Activated T-cell treated with anti-CD3 and anti-CD28 coated beads for 1 hour (primary cell): ENCODE results near the gene KCNMA1.
"Not testable (repeated sequence)": the region's sequence is repeated elsewhere in the genome, so short reads cannot be mapped to it uniquely, and the experiment has no call there.

Source experiments
- DNase-seq: peaks from one replicate; pipeline ENCODE4 v3.0.0-alpha.2; 2020; ENCODE audit warnings: low read depth

The KCNMA1 gene

DNA sequence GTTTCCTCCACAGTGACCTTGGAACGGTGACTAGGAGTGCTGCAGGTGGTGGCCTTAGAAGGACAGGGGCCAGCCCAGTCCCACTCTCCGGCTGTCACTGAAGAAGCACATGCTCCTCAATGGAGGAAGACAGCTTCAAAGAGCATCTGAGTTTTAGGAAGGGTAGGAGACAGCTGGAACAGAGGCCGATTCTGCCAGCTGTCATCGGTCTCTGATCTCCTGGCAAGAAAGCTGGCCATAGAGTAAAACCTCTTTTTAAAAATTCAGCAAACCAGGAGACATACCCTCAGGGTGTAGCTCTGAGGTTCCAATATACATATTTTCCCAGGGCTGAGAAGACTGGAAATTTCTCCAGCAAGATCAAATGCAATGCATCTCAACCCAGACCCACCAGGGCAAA is 55.9 kb downstream of the KCNMA1 start:
- DNase-seq: no peak

DNA sequence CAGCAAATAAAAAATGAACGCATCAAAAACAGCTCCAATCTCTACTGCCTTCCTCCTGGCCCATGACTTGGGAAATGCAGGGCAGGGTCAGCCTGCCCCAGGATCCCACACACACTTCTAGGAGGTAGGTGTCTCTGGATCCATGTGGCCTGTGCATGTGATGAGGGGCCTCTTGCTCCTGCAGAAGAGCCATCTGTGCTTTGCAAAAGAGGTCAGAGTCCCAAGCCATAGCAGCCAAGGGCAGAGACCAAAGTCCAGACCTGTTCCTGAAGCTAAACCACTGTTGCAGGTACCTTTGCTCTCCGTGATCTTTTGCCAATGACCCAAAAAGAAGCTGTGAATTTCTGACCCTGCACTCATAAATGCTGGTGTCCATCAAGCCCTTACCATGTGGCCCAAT is 57.1 kb downstream of the KCNMA1 start:
- DNase-seq: no peak

DNA sequence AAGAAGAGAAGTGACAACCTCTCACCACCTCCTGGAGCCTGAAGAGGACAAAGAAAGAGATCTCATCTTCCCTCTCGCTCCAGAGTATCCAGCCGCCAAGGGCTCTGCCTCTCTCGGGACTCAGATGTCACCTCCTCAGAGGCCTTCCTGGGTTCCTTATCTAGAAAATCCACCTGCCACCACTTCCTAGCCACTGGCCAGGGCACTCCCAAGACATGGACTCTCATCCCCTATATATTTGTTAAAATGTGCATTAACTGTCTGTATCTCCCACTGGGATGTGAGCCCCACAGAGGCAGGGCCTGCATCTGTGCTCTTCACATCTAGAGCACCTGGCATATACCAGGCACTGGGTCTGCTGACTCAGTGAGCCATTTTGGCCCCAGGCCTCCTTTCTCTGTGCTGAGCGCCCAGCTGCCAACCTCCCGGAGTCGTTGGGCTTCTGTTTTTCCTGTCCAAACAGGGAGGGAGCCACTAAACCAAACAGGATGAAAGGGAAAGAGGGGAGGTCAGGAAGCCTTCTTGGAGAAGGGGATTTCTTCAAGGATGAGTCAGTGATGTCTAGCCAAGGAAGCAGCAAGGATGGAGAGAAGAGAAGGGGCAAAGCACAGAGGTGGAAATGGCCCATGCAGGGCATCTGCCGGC is 58.9 kb downstream of the KCNMA1 start:
- DNase-seq: no peak

DNA sequence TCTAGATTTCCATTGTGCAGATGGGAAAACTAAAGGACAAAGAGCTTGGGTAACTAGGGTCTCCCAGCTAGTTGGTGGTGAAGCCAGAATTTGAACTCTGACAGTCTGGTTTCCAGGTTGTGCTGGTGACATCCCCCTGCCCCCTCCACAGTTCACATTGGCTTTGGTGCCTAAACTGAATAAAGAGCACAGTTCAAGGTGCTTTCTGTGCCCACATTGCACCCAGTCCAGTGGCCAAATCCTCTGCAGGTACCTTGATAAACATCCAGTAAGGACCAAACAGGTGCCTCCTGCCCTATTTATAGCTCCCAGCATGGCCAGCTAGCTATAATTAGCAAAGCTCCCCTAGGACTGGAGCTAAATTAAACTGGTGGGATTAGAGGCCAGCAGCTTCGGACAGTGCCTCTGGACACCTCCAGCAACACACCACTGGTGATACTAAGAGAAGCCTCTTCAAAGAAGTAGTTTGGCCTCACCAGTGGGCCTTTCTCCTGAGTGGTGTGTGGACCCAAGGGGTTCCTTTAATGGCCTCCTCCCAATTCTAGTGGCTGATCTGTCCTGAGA is 59.9 kb downstream of the KCNMA1 start:
- DNase-seq: no peak

DNA sequence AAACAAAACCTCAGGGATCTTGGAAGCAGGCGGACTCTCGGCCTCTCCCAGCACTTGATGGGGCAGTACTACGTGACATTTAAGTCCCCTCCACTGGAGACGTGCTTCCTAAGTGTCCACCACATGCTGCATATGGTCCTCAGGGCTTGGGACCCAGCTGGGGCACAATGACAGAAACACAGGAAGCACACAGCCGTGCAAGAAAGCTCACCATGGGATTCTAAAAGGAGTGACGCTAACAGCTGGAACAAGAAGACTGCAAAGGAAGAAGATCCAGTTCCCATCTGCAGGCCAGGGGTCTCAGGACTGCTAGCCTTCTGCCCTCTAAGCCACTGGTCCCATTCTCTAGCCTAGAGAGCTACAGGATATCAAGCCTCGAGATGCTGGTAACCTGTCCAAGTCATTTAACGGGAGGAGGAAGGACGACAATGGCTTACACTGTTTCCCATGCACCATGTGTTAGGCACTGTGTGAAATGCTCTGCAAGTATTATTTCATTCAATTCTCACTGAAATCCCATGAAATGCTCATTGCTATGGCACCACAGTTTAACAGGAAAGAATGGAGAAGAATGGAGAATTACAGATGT is 61.1 kb downstream of the KCNMA1 start:
- no peak for DNase-seq

DNA sequence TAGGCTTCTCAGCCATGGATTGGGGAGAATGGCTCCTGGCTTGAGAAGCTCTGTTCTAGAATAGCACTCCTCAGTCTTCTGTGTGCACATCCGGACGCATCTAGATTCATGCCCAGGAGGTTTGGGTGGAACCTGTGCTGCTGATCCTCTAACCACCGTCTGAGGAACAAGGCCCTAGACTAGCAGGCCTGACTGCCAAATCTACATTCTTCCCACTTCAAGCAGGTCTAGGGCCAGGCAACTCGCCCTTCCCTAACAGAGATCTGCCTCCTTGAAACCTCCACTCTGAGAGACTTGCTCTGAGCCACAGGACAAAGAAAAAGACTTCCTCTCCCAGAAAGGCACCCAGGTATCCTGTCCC is 61.6 kb downstream of the KCNMA1 start:
- DNase-seq: no peak

DNA sequence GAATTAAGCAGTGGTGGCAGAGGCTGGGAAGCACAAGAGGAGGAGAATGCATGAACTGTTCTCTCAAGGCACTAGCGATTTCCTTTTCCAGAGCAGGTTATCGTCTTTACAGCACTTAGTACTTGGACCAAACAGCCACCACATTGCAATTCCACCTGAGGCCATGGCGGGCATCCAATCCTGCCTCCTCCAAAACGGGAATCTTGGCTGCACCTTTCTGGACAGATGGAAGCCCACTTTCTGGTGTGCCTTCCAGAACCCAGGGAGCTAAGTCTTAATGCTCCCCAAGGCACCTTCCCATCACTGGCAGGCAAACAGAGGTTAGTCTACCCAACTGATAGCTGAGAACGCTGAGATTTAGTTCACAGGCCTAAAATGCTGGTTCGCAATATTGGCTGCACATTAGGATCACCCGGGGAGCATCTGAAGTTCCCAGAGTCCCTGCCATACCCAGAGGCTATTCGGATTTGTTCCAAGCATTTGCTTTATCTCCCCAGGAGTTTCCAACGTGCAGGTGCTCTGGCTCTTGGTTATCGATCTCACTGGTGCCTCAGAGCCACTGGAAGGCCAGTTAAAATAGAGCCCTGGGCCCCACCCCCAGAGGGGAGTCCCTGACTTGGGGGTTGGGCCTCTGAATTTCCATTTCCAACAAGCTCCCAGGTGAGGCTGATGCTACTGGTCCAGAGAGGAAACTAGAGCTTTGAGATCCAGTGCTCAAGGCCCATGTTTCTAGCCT is 62.2 kb downstream of the KCNMA1 start:
- DNase-seq: no peak

DNA sequence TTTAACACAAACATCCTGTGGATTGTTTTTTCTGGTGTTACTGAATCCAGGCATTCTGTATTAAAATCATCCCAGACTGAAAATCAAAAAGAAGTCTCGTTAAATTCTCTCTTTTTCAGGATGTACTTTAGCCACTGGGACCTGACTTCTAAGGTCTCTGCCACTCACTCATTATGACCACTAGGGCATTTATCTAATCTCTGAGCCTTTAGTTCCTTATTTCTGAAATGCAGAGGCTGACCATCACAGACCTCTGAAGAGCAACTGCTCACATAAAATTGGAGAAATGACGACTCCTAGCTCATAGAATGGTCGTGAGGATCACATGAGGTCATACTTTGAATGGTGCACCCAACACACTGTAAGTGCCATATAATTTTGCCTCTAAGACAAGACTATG is 63.2 kb downstream of the KCNMA1 start:
- DNase-seq: no peak

DNA sequence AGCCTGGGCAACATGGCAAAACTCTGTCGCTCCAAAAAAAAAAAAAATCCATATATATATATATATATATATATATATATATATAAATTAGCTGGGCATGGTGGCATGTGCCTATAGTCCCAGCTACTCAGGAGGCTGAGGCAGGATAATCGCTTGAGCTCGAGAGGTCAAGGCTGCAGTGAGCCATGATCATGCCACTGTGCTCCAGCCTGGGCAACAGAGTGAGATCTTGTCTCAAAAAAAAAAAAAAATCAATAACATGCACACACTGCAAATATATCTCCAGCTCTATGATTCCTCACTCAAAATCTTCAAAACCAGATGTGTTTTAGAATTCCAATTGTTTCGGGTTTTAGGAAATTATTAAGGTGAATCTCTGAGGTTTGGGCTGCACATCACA is 65.1 kb downstream of the KCNMA1 start:
- DNase-seq: not testable (repeated sequence)

DNA sequence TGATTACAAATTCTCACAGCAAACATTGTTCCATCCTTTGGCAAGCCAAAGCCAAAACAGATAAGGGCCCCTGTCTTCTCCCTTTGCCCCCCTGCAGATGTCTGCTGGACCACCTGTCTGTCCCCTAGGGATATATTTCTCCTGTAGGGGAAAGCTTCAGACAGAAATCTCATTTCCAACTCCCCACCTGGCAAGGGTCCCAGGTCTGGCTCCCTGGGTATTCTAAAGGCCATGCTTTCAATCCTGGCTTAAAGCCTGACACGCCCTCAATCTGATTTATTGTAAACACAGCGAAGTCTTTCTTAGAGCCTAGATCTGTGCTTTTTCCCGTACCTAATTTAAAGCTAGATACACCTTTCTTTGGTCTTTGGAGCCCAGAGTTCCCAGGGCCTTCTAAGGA is 66.1 kb downstream of the KCNMA1 start:
- no peak for DNase-seq

DNA sequence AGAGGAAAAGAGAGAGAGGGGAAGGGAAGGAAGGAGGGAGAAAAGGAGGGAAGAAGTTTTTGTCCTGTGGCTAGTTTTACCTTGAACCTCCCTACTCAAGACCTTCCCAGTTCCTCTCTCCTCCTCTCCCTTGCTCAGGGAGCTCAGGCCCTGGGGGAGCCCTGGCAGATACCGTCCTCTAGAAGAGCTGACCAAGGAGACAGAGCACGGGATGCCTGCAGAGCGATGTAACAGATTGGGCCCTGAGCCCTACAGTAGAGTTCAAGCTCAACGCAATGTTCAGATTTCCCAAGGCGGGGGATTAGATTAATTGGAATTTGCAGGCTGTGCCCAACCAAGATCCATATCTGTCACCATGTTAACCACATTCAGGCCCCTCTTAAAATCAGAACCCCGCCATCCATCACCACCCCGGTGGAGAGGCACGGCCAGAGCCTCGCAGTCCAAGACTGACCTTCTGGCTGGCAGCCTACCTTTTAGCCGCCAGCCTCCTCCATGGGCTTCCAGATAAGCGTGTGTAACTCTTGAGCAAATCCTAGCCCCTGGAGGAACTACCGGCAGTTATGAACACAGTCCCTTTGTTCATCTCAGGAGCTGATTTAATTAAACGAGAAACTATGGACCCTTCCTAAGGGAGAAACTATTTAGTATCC is 70.6 kb downstream of the KCNMA1 start:
- no peak for DNase-seq

DNA sequence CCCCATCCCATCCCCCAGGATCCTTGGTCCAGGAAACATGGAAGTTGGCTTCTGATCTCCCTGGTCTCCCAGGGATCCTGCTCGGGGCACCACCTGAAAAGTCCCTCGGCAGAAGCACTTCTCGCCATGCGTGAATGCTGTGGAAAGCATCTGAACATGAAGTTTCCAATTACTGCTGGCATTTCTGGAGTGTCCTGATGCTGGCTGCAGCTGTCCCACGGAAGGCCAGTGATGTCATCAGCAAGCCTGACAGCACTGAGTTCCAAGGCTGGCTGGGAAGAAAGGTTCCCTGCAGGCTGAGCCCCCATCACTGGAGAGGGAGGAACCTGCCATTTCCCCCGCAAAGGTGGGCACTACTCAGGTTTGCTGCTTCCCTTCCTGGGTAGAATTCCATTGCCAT is 71.4 kb downstream of the KCNMA1 start:
- DNase-seq: no peak

DNA sequence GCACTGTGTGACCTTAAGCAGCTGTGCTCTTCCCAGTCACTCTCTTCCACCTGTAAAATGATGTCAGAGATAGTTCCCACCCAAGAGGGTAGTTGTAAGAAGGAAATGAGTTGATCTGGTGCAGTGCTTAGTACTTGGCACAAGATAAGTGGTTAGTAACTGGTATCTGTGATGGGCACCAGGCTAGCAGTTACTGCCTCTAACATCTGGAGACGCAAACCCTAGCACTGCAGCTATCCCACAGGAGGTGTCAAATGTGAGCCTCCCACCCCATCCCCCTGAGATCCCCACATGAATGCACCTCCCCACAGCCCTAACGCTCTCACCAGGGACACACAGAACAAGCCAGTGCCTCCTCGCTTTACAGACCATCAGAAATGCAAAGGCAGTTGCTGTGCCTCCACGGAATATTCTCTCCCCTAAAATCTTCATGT is 72.0 kb downstream of the KCNMA1 start:
- DNase-seq: no peak

DNA sequence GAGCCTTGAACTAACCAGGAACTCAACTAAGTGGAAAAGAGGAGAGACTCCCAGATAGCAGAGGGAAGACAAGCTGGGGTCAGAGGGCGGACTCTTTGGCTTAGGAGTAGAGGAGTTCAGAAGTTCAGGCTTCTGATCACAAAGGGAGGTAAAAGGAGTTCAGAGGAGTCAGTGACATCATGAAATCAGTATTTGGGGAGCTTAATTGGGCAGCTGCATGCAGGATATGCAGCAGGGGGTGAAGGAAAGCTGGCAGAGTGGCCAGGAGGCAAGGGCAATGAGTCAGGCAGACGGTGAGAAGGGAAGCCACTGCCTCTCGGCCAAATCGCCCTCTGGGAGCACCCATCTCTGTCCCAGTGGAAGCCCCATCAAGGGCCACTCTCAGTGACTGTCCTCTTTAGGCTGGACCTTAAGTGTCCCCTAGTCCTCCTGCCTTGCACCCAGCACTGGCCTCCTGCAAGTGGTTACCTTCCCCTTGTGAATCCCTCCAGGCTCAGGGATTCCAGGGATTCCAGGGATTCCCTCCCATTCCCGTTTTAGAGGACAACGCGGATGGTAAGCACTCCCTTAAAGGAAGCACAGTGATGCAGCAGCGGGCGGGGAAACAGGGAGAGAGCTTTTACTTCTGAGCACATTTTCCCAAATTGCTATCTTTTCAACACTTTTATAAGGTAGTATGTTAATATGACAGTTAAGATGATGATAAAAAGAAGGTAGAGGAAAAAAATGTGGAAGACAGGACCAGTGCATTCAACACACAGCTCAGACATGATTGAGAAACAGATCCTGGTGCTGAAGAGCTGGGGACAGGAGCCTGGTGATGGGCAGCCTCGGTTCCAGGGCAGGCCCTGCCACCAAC is 72.6 kb downstream of the KCNMA1 start:
- no peak for DNase-seq

DNA sequence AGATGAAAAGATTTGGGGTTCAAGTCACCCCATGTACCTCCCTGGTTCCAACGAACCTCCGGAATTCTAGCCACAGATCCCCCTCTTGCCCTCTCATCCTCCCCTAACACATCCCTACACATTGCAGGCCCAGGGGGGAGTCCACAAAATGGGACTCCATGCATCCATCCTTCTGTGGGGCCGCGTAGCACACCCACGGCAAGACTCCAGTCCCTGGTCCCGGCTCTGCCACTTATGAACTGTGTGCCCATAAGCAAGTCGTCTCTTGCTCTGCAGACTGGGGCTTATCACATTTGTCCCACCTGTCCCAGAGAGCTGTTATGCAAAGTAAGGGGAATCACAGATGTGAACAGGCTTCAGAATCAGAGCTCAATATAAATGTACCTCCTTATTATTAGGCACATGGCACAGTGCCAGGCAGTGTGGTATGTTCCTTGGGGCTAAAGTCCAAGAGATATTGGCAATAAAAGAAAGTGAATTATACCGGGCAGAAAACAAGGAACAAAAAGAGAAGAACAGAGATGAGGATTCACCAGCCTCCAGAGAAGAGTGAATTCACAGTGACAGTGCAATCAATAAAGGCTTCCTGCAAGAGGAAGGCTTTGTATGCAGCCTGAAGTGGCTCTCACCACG is 73.9 kb downstream of the KCNMA1 start:
- DNase-seq: no peak

DNA sequence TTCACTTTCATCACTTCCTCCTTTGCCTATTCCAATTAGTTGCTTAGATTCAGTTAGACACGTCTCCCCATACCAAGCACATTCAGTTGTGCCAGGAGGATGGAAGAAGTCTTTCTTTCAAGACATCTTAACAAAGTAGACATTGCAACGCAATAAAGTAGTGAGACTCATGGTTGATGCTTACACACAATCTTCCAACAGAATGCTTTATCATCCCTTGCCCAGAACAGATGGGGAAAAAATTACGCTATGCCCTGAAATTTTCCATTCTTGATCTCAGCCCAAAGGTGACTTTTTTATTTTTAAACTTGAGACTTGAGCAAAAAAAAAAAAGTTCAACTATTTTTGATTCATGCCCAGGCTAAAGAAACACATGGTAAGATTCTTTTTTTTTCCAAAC is 74.9 kb downstream of the KCNMA1 start:
- DNase-seq: no peak

DNA sequence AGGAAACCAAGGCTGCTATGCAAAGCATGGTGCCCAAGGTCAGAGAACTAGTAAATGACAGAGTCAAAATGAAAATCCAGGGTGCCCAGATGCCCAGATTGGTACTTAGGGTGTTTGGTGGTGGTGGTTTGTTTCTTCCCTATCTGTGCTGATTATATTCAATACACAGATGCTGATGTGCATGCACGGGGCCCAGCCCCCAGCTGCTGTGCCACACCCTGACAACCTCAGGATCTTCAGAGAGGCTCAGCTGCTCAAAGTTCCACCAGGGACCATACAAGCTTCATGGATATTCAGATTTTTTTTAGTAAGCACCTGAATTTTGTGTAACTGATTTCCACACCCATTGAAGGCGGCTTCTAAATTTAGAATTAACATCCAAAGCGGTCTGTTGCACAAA is 75.6 kb downstream of the KCNMA1 start:
- no peak for DNase-seq

DNA sequence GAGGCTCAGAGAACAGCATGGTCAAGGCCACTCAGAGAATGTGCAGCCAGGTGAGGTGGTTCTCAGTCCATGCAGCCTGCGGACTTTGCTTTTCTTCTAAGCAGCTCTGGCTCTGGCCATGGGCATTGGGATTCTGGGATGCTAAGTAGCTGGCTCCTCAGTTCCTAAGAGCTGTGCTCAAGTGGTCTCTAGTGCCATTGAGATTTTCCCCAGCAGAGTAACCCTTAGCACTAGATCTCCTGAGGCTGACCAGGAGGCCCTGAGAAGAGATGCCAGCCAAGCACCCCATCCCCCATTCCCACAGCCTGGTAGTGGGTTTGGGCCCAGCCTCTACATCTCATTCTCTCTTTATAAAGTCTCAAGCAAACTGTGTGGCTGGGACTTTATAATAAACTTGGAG is 77.1 kb downstream of the KCNMA1 start:
- no peak for DNase-seq

DNA sequence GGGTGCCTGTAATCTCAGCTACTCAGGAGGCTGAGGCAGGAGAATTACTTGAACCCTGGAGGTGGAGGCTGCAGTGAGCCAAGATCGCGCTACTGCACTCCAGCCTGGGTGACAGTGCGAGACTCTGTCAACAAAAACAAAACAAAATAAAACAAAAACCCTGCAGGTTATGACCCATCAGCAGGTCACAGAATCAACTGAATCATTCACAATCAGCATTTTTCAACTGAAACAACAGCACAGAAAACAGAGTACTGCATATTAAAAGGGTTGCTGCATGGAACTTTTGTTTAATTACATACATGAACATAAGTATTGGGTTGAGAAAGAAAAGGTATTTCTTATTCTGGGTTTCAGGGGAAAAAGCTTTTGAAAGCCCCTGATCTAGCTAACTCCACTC is 77.6 kb downstream of the KCNMA1 start:
- no peak for DNase-seq

DNA sequence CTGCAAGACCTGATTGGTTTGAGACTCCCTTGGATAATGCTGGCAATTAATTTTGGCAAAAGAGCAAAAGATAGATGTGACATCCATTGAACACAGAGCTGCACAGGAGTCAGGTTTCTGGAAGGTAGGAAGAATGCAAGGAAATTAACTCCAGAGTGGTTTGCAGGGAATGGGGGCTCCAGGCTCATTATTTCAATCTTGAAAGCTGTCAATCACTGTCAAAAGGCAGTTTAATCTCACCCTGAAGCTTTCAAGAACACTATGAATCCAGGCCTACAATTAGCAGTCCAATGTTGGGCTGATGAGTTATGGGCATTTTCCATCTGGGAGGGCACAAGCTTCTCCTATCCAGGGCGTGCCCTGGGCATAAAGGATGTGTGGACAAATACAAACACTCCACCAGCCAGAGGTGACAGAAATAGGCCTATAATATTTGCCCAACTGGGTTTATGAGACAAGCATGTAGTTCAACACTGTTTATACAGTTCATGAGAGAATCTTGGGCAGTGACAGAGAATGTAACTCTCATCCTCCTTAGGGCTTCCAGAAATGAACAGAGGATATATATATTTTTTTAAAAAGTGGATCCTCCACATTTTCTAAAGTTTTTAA is 80.5 kb downstream of the KCNMA1 start:
- no peak for DNase-seq
